Measurements from ENCODE around the gene HNF4A. TPM values are rescaled to one million over a fixed set of nuclear protein-coding genes. Genes with fewer than 3 reads are reported as not detected.

The HNF4A gene
- polyA plus RNA-seq, 1 of the 3 experiments (the other 2 are of a cell fraction), result not detected

GRCh38 chr20:44468044-44468782 lies 112.7 kb downstream of the HNF4A start:
- Histone ChIP-seq H3K9me3 (no peaks in the 10 kb centered on the region), H3K4me1 (ENCODE audit: control insufficient read depth in 1 of 2, insufficient read depth in 2 of 2, low read depth in 1 of 2, low read length in 1 of 2) (no peaks in the 10 kb centered on the region), H3K4me3 (ENCODE audit: low read depth in 2 of 2, low read length in 1 of 2) (no peak overlapping the region), H3K27ac (ENCODE audit: low read depth in 2 of 2, low read length in 1 of 2) (no peak overlapping the region), H3K4me2 (no peak overlapping the region), H3K9me2 (no peaks in the 10 kb centered on the region), H4K20me1 (ENCODE audit: insufficient read depth) (no peaks in the 10 kb centered on the region), H2AFZ (ENCODE audit: low read depth) (no peak overlapping the region), H3K9ac (no peak overlapping the region), H3K27me3 (ENCODE audit: insufficient read depth) (no peaks in the 10 kb centered on the region), H3K36me3 (replicated peaks in 1 of 2; ENCODE audit: control insufficient read depth in 1 of 2, insufficient read depth in 2 of 2, low read length in 1 of 2) (no peaks in the 10 kb centered on the region), H3F3A (replicated peaks; ENCODE audit: insufficient read depth) (no peaks in the 10 kb centered on the region), H3K79me2 (ENCODE audit: insufficient read depth) (no peaks in the 10 kb centered on the region)
- WGBS (ENCODE audit: low lambda C conversion rate), result 70% methylated on average over 7 of the region's 8 CpGs
- ChIA-PET POLR2A (no interaction called here), CTCF (interaction anchor here (0.6 to 5.9 kb wide), 2 partner anchors 80 to 83 kb away, joined by 3 to 44 read pairs; no protein-coding TSS in a partner anchor)
- DNase-seq, result no peak
- TF ChIP-seq CHD2 (IDR thresholded peaks at IDR 0.05; ENCODE audit: low read length, partially characterized antibody) (no peak), EZH2phosphoT487 (IDR thresholded peaks at IDR 0.05; ENCODE audit: borderline replicate concordance, low read depth) (no peak), FOXM1 (IDR thresholded peaks at IDR 0.05; ENCODE audit: low read depth) (no peak), REST (IDR thresholded peaks at IDR 0.05; ENCODE audit: low read depth, low read length) (no peak), ELF1 (IDR thresholded peaks at IDR 0.05) (no peak), RCOR1 (IDR thresholded peaks at IDR 0.05; ENCODE audit: low read length) (no peak), MEF2A (IDR thresholded peaks at IDR 0.05; ENCODE audit: borderline replicate concordance, low read depth) (no peak), MXI1 (IDR thresholded peaks at IDR 0.05; ENCODE audit: low read depth, low read length) (no peak), TEAD4 (IDR thresholded peaks at IDR 0.05; ENCODE audit: borderline replicate concordance, insufficient read depth) (no peak), RFX5 (IDR thresholded peaks at IDR 0.05; ENCODE audit: low read length) (no peak), PBX3 (IDR thresholded peaks at IDR 0.05) (no peak), FOXJ3 (CRISPR knock-in tag; IDR thresholded peaks at IDR 0.05) (no peak)
- TF ChIP-seq, protein P1, sequence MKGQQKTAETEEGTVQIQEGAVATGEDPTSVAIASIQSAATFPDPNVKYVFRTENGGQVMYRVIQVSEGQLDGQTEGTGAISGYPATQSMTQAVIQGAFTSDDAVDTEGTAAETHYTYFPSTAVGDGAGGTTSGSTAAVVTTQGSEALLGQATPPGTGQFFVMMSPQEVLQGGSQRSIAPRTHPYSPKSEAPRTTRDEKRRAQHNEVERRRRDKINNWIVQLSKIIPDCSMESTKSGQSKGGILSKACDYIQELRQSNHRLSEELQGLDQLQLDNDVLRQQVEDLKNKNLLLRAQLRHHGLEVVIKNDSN (IDR thresholded peaks at IDR 0.05; ENCODE audit: borderline replicate concordance, low read depth), result no peak
- TF ChIP-seq, protein P2, sequence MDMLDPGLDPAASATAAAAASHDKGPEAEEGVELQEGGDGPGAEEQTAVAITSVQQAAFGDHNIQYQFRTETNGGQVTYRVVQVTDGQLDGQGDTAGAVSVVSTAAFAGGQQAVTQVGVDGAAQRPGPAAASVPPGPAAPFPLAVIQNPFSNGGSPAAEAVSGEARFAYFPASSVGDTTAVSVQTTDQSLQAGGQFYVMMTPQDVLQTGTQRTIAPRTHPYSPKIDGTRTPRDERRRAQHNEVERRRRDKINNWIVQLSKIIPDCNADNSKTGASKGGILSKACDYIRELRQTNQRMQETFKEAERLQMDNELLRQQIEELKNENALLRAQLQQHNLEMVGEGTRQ (IDR thresholded peaks at IDR 0.05; ENCODE audit: borderline replicate concordance, low read depth, low read length), result no peak
